SK-N-MC (cell line): ENCODE data around the gene MYO18A.
A peak's percentile ranks its signal among the peaks of the same experiment; 100 is the strongest.

ENCODE experiments used
- DNase-seq: peaks from one replicate; pipeline ENCODE4 v3.0.0-alpha.2; 2011; ENCODE audit warnings: low read depth, low spot score
- H3K27ac ChIP-seq: fragments of 200-600 bp; sonication (generic); 2 replicates; pipeline ENCODE4 v1.5.1; 2016; ENCODE audit warnings: mixed run types
- H3K36me3 ChIP-seq: fragments of 200-600 bp; sonication (generic); 2 replicates; pipeline ENCODE4 v1.6.1; 2017; ENCODE audit warnings: antibody characterized with exemption, low read length, mixed read lengths; ENCODE audit not compliant: insufficient read depth
- H3K4me3 ChIP-seq: fragments of 200-600 bp; sonication (generic); 2 replicates; pipeline ENCODE4 v1.5.1; 2016
- H3K9ac ChIP-seq: fragments of 200-600 bp; sonication (generic); 2 replicates; pipeline ENCODE4 v1.8.0; 2017; ENCODE audit warnings: mixed run types, mixed read lengths; ENCODE audit not compliant: insufficient read length
- H3K9me3 ChIP-seq: fragments of 200-600 bp; sonication (generic); 2 replicates; pipeline ENCODE4 v1.6.1; 2017; ENCODE audit warnings: low read depth, mild to moderate bottlenecking, antibody characterized with exemption, low read length, moderate library complexity, mixed read lengths
- EZH2 ChIP-seq: fragments of 200-600 bp; sonication (generic); IDR thresholded peaks from one replicate; pipeline ENCODE4 v1.6.1; 2017; ENCODE audit warnings: antibody characterized with exemption
- FOXP2 ChIP-seq: optimal IDR thresholded peaks from 2 replicates; pipeline ENCODE3; 2011; ENCODE audit warnings: mild to moderate bottlenecking, moderate library complexity; ENCODE audit not compliant: insufficient read depth; ENCODE audit errors: extremely low read length, control extremely low read depth
- POLR2AphosphoS5 ChIP-seq: IDR thresholded peaks from 2 replicates; pipeline ENCODE4 v1.6.1; 2012; ENCODE audit warnings: mild to moderate bottlenecking, low read depth, low read length, borderline replicate concordance

Gene MYO18A

GRCh38 chr17:29103341-29103740 lies 76.9 kb downstream of the MYO18A start:
- Histone ChIP-seq H3K9ac (no peak overlapping the region), H3K4me3 (no peak overlapping the region), H3K9me3 (no peaks in the 10 kb centered on the region), H3K36me3 (no peaks in the 10 kb centered on the region), H3K27ac (no peak overlapping the region)
- TF ChIP-seq POLR2AphosphoS5 (no peak), EZH2 (no peak), FOXP2 (no peak)
- DNase-seq = no peak

- Histone ChIP-seq H3K36me3 (no peaks in the 10 kb centered on the region; the same call in 1 of the 2 replicates), H3K9me3 (no peaks in the 10 kb centered on the region), H3K9ac (no peak overlapping the region), H3K4me3 (no peak overlapping the region), H3K27ac (no peak overlapping the region)
- TF ChIP-seq POLR2AphosphoS5 (no peak), FOXP2 (no peak)
- DNase-seq = no peak
Observed at GRCh38 chr17:29102741-29103181, 77.4 kb downstream of the MYO18A start.

GRCh38 chr17:29102046-29102445 lies 78.2 kb downstream of the MYO18A start:
- Histone ChIP-seq H3K9ac (no peak overlapping the region), H3K27ac (no peak overlapping the region), H3K4me3 (no peak overlapping the region), H3K9me3 (no peaks in the 10 kb centered on the region), H3K36me3 (no peaks in the 10 kb centered on the region; the same call in 1 of the 2 replicates)
- TF ChIP-seq EZH2 (no peak), POLR2AphosphoS5 (no peak), FOXP2 (no peak)
- DNase-seq = no peak

GRCh38 chr17:29100296-29100695 lies 79.9 kb downstream of the MYO18A start:
- Histone ChIP-seq H3K9me3 (no peaks in the 10 kb centered on the region), H3K36me3 (no peaks in the 10 kb centered on the region; the same call in 1 of the 2 replicates), H3K9ac (no peak overlapping the region), H3K4me3 (no peak overlapping the region), H3K27ac (no peak overlapping the region)
- no peak for TF ChIP-seq FOXP2
- no peak for TF ChIP-seq EZH2
- no peak for TF ChIP-seq POLR2AphosphoS5
- no peak for DNase-seq

- Histone ChIP-seq H3K4me3 (no peak overlapping the region), H3K9ac (no peak overlapping the region), H3K36me3 (no peaks in the 10 kb centered on the region; the same call in 1 of the 2 replicates), H3K27ac (no peak overlapping the region), H3K9me3 (no peaks in the 10 kb centered on the region)
- DNase-seq = no peak
- TF ChIP-seq EZH2 (no peak), POLR2AphosphoS5 (no peak)
Observed at GRCh38 chr17:29099527-29099926, 80.7 kb downstream of the MYO18A start.

- TF ChIP-seq POLR2AphosphoS5 (no peak), EZH2 (no peak), FOXP2 (no peak)
- Histone ChIP-seq H3K4me3 (no peak overlapping the region), H3K9ac (no peak overlapping the region), H3K27ac (no peak overlapping the region), H3K36me3 (no peaks in the 10 kb centered on the region; the same call in 1 of the 2 replicates), H3K9me3 (no peaks in the 10 kb centered on the region)
- DNase-seq = peak; percentile 48
Observed at GRCh38 chr17:29096094-29096493, 84.1 kb downstream of the MYO18A start.

GRCh38 chr17:29095439-29095838 lies 84.8 kb downstream of the MYO18A start:
- no peak for DNase-seq
- no peaks in the 10 kb centered on the region; the same call in 1 of the 2 replicates for H3K36me3 ChIP-seq
- no peak overlapping the region for H3K27ac ChIP-seq
- TF ChIP-seq POLR2AphosphoS5 (no peak), FOXP2 (no peak), EZH2 (no peak)
- H3K9ac ChIP-seq = no peak overlapping the region
- H3K9me3 ChIP-seq = no peaks in the 10 kb centered on the region
- no peak overlapping the region for H3K4me3 ChIP-seq

- Histone ChIP-seq H3K9ac (no peak overlapping the region), H3K27ac (no peak overlapping the region), H3K36me3 (no peaks in the 10 kb centered on the region; the same call in 1 of the 2 replicates), H3K9me3 (no peaks in the 10 kb centered on the region), H3K4me3 (no peak overlapping the region)
- TF ChIP-seq EZH2 (no peak), POLR2AphosphoS5 (no peak), FOXP2 (no peak)
- DNase-seq = no peak
Observed at GRCh38 chr17:29094101-29094708, 86.0 kb downstream of the MYO18A start.

- DNase-seq = no peak
- Histone ChIP-seq H3K4me3 (no peak overlapping the region), H3K9me3 (no peaks in the 10 kb centered on the region), H3K9ac (no peak overlapping the region), H3K36me3 (no peaks in the 10 kb centered on the region; the same call in 1 of the 2 replicates), H3K27ac (no peak overlapping the region)
- TF ChIP-seq EZH2 (no peak), FOXP2 (no peak), POLR2AphosphoS5 (no peak)
Observed at GRCh38 chr17:29093090-29093871, 86.9 kb downstream of the MYO18A start.
